HEK293 (cell line): Measurements from ENCODE around the gene HLA-DQB2.

Source experiments
- KLF9 ChIP-seq: fragments of 450-650 bp; formaldehyde crosslinking; IDR thresholded peaks from 2 replicates; pipeline ENCODE4 v1.5.1; 2016; ENCODE audit warnings: missing biosample characterization, missing genetic modification characterization, low read depth
- SP2 ChIP-seq: fragments of 450-650 bp; formaldehyde crosslinking; IDR thresholded peaks from 2 replicates; pipeline ENCODE4 v1.5.1; 2016; ENCODE audit warnings: missing biosample characterization, missing genetic modification characterization
- ZNF24 ChIP-seq: fragments of 450-650 bp; formaldehyde crosslinking; IDR thresholded peaks from 2 replicates; pipeline ENCODE4 v1.5.1; 2016; ENCODE audit warnings: missing biosample characterization, missing genetic modification characterization
- ZNF514 ChIP-seq: fragments of 450-650 bp; formaldehyde crosslinking; IDR thresholded peaks from 2 replicates; pipeline ENCODE4 v1.5.1; 2016; ENCODE audit warnings: missing biosample characterization, missing genetic modification characterization
- ZNF530 ChIP-seq: fragments of 450-650 bp; formaldehyde crosslinking; IDR thresholded peaks from 2 replicates; pipeline ENCODE4 v1.5.1; 2016; ENCODE audit warnings: low read depth, missing biosample characterization, missing genetic modification characterization
- ZNF701 ChIP-seq: fragments of 450-650 bp; formaldehyde crosslinking; IDR thresholded peaks from 2 replicates; pipeline ENCODE4 v1.5.1; 2016; ENCODE audit warnings: missing biosample characterization, missing genetic modification characterization
- ZNF707 ChIP-seq: fragments of 450-650 bp; formaldehyde crosslinking; IDR thresholded peaks from 2 replicates; pipeline ENCODE4 v1.5.1; 2016; ENCODE audit warnings: missing biosample characterization, missing genetic modification characterization
- ZNF768 ChIP-seq: fragments of 450-650 bp; formaldehyde crosslinking; IDR thresholded peaks from 2 replicates; pipeline ENCODE4 v1.5.1; 2018; ENCODE audit warnings: missing biosample characterization, mild to moderate bottlenecking, missing genetic modification characterization
- TF ChIP-seq, protein P1 (sequence below): fragments of 450-650 bp; formaldehyde crosslinking; IDR thresholded peaks from 2 replicates; pipeline ENCODE4 v1.5.1; 2016; ENCODE audit warnings: missing biosample characterization, missing genetic modification characterization
- TF ChIP-seq, protein P2 (sequence below): fragments of 450-650 bp; formaldehyde crosslinking; IDR thresholded peaks from 2 replicates; pipeline ENCODE4 v1.5.1; 2016; ENCODE audit warnings: missing biosample characterization, missing genetic modification characterization
- TF ChIP-seq, protein P3 (sequence below): fragments of 450-650 bp; formaldehyde crosslinking; IDR thresholded peaks from 2 replicates; pipeline ENCODE4 v1.5.1; 2017; ENCODE audit warnings: missing biosample characterization, missing genetic modification characterization

DNA sequence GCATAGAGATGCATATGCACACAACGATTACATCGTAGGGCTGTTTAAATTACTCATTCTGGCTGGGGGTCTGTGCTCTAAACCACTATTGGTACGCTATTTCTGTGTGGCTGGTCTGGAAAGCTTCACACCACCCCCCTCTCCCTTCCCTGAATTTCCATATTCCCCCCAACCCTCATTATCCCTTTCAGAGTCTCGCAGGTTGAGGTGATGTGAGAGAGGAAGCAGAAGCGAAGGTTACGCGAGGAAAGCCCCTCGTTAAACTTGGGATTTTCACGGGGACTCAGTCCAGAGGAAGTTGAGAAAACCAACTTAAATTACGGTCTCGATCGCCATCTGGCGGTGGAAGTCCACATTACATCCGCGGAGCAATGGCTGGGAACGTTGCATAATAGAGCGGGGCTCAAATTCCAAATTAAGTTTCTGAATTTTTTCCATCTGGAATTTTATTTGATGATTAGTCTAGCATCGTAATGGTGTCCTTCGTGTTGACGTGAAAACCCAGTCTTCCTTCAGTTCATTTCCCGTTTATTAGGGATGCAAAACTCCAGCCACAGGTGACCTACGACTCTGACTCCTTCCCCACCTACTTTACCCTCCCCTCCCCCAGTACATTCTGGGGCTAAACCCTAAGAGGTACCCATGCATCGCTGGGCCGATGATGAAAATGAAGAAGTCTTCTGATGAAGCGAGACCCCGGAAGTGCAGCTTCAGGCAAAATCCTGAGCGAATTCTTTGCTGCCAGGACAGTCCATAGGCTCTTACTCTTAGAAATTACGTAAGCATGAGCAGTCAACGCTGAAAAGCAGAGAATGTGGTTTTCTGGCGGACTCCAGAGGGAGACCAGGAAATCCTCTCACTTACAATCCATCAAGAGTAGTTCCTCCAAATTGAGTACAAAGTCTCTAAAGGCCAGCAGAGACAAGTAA lies 33.8 kb upstream of the HLA-DQB2 start:
- TF ChIP-seq, protein P1, sequence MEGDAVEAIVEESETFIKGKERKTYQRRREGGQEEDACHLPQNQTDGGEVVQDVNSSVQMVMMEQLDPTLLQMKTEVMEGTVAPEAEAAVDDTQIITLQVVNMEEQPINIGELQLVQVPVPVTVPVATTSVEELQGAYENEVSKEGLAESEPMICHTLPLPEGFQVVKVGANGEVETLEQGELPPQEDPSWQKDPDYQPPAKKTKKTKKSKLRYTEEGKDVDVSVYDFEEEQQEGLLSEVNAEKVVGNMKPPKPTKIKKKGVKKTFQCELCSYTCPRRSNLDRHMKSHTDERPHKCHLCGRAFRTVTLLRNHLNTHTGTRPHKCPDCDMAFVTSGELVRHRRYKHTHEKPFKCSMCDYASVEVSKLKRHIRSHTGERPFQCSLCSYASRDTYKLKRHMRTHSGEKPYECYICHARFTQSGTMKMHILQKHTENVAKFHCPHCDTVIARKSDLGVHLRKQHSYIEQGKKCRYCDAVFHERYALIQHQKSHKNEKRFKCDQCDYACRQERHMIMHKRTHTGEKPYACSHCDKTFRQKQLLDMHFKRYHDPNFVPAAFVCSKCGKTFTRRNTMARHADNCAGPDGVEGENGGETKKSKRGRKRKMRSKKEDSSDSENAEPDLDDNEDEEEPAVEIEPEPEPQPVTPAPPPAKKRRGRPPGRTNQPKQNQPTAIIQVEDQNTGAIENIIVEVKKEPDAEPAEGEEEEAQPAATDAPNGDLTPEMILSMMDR (tag by site-specific recombination): peak; percentile 72
- TF ChIP-seq ZNF707 (tag by site-specific recombination) (no peak), KLF9 (tag by site-specific recombination) (no peak), ZNF701 (tag by site-specific recombination) (no peak), ZNF514 (no peak), ZNF24 (no peak), ZNF768 (tag by site-specific recombination) (no peak), SP2 (tag by site-specific recombination) (no peak), ZNF530 (tag by site-specific recombination) (no peak)
- TF ChIP-seq, protein P2, sequence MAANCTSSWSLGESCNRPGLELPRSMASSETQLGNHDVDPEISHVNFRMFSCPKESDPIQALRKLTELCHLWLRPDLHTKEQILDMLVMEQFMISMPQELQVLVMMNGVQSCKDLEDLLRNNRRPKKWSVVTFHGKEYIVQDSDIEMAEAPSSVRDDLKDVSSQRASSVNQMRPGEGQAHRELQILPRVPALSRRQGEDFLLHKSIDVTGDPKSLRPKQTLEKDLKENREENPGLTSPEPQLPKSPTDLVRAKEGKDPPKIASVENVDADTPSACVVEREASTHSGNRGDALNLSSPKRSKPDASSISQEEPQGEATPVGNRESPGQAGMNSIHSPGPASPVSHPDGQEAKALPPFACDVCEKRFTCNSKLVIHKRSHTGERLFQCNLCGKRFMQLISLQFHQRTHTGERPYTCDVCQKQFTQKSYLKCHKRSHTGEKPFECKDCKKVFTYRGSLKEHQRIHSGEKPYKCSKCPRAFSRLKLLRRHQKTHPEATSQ: no peak
- TF ChIP-seq, protein P3, sequence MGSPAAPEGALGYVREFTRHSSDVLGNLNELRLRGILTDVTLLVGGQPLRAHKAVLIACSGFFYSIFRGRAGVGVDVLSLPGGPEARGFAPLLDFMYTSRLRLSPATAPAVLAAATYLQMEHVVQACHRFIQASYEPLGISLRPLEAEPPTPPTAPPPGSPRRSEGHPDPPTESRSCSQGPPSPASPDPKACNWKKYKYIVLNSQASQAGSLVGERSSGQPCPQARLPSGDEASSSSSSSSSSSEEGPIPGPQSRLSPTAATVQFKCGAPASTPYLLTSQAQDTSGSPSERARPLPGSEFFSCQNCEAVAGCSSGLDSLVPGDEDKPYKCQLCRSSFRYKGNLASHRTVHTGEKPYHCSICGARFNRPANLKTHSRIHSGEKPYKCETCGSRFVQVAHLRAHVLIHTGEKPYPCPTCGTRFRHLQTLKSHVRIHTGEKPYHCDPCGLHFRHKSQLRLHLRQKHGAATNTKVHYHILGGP (tag by site-specific recombination): no peak
